ENCODE data around the gene AOPEP.

The AOPEP gene

DNA sequence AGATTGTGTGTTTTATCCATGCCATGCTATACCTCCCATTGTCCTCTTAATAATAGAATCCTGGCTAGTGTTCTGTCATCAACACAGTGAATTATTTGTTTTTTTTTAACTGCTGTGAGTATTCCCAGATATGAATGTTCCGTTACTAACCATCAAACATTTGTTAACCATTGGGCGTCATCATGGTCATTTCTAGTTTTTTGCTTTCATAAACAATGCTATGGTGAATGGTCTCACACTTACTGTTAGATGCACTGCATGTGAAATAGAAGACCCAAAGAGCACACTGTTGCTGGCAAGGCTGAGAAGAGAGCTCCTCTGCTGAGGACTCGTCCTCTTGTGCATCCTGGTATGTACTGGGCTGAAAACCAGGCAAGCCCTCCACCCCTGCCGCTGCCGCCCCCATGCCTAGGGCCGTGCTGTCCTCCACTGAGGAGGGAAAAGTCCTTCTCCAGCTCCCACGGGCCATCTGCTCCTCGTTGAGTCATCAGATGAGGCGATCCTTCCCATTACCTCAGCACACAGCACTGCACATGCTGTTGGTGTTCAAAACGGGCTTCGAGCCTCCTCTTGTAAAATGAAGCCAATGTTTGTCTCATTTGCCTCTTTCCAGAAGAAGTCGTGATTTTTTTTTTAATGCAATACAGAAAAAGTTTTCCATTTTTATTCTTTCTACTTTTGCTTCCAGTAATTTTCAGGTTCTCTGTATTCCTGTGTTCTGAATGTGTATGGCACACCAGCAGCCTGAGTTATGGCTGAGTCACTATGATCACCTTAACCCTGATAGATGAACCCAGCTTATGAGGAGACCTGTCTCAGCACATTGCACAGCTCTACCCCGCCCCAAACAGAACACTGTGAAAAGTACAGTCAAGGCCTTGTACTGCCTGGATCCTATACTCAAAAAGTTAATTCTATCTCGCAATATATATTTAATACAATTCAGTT, 219.0 kb downstream of the AOPEP start (continued):
- TF ChIP-seq, protein P1, sequence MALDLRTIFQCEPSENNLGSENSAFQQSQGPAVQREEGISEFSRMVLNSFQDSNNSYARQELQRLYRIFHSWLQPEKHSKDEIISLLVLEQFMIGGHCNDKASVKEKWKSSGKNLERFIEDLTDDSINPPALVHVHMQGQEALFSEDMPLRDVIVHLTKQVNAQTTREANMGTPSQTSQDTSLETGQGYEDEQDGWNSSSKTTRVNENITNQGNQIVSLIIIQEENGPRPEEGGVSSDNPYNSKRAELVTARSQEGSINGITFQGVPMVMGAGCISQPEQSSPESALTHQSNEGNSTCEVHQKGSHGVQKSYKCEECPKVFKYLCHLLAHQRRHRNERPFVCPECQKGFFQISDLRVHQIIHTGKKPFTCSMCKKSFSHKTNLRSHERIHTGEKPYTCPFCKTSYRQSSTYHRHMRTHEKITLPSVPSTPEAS (tag by site-specific recombination; IDR thresholded peaks at IDR 0.05) = no peak
- TF ChIP-seq, protein P2, sequence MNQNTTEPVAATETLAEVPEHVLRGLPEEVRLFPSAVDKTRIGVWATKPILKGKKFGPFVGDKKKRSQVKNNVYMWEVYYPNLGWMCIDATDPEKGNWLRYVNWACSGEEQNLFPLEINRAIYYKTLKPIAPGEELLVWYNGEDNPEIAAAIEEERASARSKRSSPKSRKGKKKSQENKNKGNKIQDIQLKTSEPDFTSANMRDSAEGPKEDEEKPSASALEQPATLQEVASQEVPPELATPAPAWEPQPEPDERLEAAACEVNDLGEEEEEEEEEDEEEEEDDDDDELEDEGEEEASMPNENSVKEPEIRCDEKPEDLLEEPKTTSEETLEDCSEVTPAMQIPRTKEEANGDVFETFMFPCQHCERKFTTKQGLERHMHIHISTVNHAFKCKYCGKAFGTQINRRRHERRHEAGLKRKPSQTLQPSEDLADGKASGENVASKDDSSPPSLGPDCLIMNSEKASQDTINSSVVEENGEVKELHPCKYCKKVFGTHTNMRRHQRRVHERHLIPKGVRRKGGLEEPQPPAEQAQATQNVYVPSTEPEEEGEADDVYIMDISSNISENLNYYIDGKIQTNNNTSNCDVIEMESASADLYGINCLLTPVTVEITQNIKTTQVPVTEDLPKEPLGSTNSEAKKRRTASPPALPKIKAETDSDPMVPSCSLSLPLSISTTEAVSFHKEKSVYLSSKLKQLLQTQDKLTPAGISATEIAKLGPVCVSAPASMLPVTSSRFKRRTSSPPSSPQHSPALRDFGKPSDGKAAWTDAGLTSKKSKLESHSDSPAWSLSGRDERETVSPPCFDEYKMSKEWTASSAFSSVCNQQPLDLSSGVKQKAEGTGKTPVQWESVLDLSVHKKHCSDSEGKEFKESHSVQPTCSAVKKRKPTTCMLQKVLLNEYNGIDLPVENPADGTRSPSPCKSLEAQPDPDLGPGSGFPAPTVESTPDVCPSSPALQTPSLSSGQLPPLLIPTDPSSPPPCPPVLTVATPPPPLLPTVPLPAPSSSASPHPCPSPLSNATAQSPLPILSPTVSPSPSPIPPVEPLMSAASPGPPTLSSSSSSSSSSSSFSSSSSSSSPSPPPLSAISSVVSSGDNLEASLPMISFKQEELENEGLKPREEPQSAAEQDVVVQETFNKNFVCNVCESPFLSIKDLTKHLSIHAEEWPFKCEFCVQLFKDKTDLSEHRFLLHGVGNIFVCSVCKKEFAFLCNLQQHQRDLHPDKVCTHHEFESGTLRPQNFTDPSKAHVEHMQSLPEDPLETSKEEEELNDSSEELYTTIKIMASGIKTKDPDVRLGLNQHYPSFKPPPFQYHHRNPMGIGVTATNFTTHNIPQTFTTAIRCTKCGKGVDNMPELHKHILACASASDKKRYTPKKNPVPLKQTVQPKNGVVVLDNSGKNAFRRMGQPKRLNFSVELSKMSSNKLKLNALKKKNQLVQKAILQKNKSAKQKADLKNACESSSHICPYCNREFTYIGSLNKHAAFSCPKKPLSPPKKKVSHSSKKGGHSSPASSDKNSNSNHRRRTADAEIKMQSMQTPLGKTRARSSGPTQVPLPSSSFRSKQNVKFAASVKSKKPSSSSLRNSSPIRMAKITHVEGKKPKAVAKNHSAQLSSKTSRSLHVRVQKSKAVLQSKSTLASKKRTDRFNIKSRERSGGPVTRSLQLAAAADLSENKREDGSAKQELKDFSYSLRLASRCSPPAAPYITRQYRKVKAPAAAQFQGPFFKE (tag by site-specific recombination; IDR thresholded peaks at IDR 0.05; ENCODE audit: borderline replicate concordance) = no peak
- TF ChIP-seq ZFP37 (tag by site-specific recombination; IDR thresholded peaks at IDR 0.05) (no peak), ZNF155 (tag by site-specific recombination; IDR thresholded peaks at IDR 0.05) (no peak), ZNF777 (tag by site-specific recombination; IDR thresholded peaks at IDR 0.05; ENCODE audit: borderline replicate concordance) (no peak), WT1 (tag by site-specific recombination; IDR thresholded peaks at IDR 0.05) (no peak), ZNF223 (tag by site-specific recombination; IDR thresholded peaks at IDR 0.05) (no peak), ZNF596 (tag by site-specific recombination; IDR thresholded peaks at IDR 0.05) (no peak), ZNF626 (tag by site-specific recombination; IDR thresholded peaks at IDR 0.05) (no peak), ZNF530 (tag by site-specific recombination; IDR thresholded peaks at IDR 0.05; ENCODE audit: low read depth) (no peak), MEIS1 (CRISPR knock-in tag; IDR thresholded peaks at IDR 0.05; ENCODE audit: borderline replicate concordance) (no peak), ZNF529 (tag by site-specific recombination; IDR thresholded peaks at IDR 0.05; ENCODE audit: insufficient replicate concordance) (no peak), ZBTB7A (tag by site-specific recombination; IDR thresholded peaks at IDR 0.05; ENCODE audit: low read depth) (no peak), ZFP41 (tag by site-specific recombination; IDR thresholded peaks at IDR 0.05; ENCODE audit: borderline replicate concordance) (no peak), ZNF23 (tag by site-specific recombination; IDR thresholded peaks at IDR 0.05; ENCODE audit: borderline replicate concordance) (no peak), ZIC2 (tag by site-specific recombination; IDR thresholded peaks at IDR 0.05) (no peak), ZNF132 (tag by site-specific recombination; IDR thresholded peaks at IDR 0.05; ENCODE audit: borderline replicate concordance) (no peak), ZBTB21 (tag by site-specific recombination; IDR thresholded peaks at IDR 0.05) (peak; percentile 55; the same call in 1 of the 2 replicates)
- TF ChIP-seq, protein P3, sequence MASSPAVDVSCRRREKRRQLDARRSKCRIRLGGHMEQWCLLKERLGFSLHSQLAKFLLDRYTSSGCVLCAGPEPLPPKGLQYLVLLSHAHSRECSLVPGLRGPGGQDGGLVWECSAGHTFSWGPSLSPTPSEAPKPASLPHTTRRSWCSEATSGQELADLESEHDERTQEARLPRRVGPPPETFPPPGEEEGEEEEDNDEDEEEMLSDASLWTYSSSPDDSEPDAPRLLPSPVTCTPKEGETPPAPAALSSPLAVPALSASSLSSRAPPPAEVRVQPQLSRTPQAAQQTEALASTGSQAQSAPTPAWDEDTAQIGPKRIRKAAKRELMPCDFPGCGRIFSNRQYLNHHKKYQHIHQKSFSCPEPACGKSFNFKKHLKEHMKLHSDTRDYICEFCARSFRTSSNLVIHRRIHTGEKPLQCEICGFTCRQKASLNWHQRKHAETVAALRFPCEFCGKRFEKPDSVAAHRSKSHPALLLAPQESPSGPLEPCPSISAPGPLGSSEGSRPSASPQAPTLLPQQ (tag by site-specific recombination; IDR thresholded peaks at IDR 0.05) = no peak
- TF ChIP-seq, protein P4, sequence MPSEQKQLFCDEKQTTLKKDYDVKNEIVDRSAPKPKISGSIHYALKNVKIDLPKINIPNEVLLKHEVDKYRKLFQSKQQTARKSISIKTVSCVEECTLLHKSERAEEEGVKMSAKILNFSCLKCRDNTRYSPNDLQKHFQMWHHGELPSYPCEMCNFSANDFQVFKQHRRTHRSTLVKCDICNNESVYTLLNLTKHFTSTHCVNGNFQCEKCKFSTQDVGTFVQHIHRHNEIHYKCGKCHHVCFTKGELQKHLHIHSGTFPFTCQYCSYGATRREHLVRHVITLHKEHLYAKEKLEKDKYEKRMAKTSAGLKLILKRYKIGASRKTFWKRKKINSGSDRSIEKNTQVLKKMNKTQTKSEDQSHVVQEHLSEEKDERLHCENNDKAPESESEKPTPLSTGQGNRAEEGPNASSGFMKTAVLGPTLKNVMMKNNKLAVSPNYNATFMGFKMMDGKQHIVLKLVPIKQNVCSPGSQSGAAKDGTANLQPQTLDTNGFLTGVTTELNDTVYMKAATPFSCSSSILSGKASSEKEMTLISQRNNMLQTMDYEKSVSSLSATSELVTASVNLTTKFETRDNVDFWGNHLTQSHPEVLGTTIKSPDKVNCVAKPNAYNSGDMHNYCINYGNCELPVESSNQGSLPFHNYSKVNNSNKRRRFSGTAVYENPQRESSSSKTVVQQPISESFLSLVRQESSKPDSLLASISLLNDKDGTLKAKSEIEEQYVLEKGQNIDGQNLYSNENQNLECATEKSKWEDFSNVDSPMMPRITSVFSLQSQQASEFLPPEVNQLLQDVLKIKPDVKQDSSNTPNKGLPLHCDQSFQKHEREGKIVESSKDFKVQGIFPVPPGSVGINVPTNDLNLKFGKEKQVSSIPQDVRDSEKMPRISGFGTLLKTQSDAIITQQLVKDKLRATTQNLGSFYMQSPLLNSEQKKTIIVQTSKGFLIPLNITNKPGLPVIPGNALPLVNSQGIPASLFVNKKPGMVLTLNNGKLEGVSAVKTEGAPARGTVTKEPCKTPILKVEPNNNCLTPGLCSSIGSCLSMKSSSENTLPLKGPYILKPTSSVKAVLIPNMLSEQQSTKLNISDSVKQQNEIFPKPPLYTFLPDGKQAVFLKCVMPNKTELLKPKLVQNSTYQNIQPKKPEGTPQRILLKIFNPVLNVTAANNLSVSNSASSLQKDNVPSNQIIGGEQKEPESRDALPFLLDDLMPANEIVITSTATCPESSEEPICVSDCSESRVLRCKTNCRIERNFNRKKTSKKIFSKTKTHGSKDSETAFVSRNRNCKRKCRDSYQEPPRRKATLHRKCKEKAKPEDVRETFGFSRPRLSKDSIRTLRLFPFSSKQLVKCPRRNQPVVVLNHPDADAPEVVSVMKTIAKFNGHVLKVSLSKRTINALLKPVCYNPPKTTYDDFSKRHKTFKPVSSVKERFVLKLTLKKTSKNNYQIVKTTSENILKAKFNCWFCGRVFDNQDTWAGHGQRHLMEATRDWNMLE (tag by site-specific recombination; conservative IDR thresholded peaks at IDR 0.05; ENCODE audit: low read depth) = no peak
- TF ChIP-seq, protein P5, sequence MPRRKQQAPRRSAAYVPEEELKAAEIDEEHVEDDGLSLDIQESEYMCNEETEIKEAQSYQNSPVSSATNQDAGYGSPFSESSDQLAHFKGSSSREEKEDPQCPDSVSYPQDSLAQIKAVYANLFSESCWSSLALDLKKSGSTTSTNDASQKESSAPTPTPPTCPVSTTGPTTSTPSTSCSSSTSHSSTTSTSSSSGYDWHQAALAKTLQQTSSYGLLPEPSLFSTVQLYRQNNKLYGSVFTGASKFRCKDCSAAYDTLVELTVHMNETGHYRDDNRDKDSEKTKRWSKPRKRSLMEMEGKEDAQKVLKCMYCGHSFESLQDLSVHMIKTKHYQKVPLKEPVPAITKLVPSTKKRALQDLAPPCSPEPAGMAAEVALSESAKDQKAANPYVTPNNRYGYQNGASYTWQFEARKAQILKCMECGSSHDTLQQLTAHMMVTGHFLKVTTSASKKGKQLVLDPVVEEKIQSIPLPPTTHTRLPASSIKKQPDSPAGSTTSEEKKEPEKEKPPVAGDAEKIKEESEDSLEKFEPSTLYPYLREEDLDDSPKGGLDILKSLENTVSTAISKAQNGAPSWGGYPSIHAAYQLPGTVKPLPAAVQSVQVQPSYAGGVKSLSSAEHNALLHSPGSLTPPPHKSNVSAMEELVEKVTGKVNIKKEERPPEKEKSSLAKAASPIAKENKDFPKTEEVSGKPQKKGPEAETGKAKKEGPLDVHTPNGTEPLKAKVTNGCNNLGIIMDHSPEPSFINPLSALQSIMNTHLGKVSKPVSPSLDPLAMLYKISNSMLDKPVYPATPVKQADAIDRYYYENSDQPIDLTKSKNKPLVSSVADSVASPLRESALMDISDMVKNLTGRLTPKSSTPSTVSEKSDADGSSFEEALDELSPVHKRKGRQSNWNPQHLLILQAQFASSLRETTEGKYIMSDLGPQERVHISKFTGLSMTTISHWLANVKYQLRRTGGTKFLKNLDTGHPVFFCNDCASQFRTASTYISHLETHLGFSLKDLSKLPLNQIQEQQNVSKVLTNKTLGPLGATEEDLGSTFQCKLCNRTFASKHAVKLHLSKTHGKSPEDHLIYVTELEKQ (tag by site-specific recombination; IDR thresholded peaks at IDR 0.05; ENCODE audit: borderline replicate concordance) = no peak

Measured in HEK293 (cell line).